Measurements from ENCODE around the gene LIME1.
A peak's percentile ranks its signal among the peaks of the same experiment; 100 is the strongest.
"Not testable (repeated sequence)": the region's sequence is repeated elsewhere in the genome, so short reads cannot be mapped to it uniquely, and the experiment has no call there.

The LIME1 gene

DNA sequence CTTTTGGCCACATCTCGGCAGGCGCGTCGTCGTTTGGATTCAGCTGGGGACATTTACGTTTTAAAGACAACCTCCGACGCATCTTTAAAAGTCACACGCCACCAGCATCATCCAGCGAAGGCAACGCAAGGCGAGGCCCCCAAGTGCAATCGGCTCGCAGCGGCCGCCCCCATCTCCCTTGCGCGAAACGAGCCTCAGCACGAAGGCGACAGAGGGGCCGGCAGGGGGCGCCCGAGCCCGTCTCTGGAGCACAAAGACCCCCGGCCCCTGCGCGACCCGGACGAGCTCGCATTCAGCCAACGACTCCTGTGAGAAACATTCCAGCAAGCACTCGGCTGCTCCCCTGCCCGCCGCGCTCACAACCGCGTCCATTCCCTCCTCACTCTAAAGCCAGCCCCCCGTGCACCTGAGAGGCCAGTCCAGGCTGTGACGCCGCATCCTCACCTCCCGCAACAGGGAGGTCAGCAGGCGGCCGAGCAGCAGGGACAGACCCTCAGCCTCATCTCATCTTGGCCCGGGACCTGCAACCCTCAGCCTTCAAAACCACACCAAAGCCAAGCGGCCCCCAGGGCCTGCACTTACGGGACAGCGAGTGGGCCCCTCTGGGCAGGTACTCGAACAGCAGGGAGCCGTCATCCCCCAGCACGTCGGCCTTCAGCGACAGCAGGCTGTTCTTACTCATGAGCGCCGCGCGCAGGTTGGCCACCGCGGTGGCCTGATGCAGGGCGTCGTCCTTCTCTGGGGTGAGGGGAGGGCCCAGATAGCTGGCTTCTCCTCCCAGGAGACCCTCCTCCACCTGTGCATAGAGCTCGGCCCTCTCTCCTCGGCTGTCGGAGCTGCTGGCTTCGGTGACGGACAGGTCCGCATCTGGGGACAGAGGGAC lies 38.9 kb downstream of the LIME1 start:
- DNase-seq = peak; percentile 32 to 82

- not testable (repeated sequence) for DNase-seq
Measured at GRCh38 chr20:63776875-63777274, 40.4 kb downstream of the LIME1 start.

- no peak for DNase-seq
Measured at GRCh38 chr20:63777614-63778013, 41.1 kb downstream of the LIME1 start.

DNA sequence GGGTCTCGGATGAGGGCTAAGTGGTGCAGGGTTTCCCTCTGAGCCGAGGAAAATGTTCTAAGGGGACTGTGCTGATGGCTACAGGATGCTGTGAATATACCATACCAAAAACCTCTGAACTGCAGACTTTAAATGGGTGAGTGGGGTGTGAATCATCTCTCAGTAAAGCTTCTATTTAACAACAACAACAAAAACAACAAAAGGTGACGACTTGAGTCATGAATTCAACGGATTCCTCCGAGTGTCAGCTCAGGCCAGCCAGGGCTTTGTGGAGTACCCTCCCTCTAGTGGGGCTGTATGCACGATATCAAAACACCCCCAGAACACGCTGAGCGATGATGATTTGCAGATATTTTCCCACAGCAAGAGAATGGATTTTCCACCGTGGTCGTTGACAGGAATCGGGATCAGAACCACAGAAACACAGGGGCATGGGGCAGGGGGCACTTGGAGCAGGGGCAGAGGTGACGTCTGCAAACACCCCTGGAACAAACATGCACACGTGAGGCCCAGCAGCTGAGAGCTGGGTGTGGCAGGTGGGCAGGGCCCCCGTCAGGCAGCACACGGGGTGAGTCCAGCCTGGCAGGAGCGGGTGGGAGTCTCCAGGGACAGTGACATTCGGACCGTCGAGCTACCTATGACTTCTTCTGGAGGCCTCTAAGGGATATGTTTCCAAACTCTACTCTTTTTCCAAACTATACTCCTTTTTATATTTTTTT lies 41.7 kb downstream of the LIME1 start:
- no peak for DNase-seq

DNA sequence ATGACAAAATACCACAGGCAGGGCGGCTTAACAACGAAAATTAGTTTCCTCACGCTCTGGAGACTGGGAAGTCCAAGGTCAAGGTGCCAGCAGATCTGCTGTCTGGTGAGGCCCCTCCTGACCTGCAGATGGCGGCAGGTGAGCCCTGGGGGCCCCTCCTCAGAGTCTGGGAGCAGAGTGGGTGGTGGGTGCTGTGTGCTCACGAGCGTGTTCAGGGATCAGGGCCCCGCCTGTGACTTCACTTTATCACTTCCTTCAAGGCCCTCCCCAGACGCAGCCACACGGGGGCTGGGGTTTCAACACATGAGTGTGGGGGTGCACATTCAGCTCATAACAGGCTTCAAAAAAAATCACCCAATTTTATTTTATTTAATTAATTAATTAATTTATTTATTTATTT lies 42.4 kb downstream of the LIME1 start:
- DNase-seq = no peak

DNA sequence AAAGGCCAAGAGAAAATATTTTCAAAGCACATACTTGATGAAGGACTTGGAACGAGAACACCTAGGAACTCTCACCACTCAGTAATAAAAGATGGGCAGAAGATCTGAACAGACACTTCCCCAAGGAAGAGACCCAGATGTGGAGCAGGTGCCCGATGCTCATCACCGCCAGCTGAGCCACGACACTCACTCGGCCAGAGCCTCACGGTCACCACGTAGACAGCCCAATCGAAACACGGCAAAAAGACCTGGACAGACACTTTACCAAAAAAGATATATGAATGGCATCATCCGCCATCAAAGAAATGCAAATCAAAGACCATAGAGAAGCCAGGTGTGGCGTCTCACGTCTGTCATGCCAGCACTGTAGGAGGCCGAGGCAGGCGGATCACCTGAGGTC lies 44.7 kb downstream of the LIME1 start:
- DNase-seq = no peak

DNA sequence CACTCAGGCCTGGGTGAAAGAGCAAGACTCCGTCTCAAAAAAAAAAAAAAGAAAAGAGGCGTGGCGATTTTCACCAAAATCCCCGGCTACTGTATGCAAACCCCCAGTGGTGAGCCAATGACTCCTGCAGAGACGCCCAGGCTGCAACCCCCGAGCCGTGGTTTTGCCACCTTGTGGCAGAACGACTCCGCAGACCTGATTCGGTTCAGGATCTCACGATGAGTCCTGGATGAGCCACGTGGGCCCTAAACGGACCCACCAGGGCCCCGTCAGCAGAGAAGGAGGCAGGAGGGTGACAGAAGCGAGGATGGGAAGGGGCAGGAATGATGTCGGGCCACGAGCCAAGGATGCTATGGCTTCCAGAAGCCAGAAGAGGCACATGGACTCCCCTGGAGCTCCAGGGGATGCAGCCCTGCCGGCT lies 45.6 kb downstream of the LIME1 start:
- peak in 1 of 2 experiments; percentile 35 for DNase-seq

DNA sequence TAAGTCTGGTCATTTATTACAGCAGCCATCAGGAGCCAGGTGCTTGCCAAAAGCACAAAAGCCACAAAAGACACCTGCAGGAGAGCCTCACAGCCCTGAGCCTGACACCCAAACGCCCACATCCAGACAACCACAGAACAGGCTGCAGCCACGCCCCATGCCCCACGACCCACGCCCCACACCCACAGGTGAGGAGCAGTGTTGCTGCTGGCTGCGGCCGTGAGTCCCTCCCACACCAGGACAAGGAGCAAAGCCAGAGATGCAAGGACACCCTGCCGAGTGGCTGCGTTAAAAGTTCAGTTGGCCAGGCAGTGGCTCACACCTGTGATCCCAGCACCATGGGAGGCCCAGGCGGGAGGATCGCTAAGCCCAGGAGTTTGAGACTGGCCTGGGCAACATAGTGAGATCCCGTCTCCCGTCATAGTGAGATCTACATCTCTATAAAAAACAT lies 46.1 kb downstream of the LIME1 start:
- no peak for DNase-seq

DNA sequence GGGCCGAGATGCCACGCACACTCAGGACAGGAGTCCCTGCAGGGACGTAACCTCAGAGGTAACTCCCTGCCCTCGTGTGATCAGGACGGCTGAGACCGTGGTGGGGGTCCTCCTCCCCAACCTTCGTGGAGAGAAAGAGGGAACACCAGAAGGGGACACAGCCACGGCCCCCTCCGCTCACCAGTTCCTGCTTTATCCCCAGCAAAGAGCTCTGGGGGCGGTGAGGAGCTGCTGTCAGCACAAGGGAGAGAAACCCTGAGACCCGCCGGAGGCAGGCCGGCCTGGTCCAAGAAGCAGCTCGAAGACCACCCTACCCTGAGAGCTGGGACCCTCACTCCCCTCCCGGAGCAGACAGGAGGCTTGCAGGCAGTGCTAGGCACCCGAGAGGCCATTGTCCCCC lies 47.5 kb downstream of the LIME1 start:
- no peak for DNase-seq

DNA sequence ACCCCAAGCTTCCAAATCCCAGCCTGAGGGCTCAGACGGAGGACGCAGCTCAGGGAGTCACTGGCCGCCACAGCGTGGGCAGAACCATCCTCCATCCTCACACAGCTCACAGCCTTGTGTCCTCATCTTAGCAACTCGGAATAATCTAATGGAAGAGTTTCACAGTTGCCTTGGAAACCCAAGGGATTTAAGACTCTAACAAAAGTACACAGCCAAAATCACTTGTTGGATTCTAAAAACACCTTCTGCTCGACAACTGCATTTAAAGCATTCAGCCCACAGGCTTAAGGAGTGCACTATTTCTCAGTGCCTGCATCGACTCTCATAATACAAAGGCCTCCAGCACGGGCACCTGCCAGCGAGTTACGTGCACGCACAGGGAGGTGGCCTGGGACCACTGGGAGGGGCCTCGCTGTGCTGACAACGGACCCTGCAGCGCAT lies 49.2 kb downstream of the LIME1 start:
- DNase-seq = no peak

- no peak for DNase-seq
Measured at GRCh38 chr20:63787302-63787701, 50.8 kb downstream of the LIME1 start.

DNA sequence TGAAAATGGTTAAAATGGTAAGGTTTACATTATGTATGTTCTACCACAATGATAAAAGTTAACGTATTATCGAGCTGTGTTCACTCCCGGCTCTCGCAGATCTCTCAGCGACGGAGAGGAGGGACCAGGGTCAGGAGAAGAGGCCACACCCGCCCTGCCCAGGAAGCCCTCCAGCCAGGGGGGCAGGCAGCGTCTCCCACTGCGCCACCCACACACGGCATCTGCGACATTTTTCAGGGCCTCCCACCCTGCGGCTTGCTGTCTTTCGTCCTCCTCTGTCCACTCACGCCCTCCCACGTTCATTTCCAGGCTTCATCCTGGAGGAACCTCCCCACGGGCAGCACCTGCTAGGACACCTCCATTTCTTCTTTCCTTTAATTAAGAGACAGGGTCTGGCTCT lies 51.3 kb downstream of the LIME1 start:
- no peak for DNase-seq
